Esophagus muscularis mucosa (tissue), 4 donors: ENCODE data around the gene CCDC141. TPM values are rescaled to one million over a fixed set of nuclear protein-coding genes. Genes with fewer than 3 reads are reported as not detected.
A peak's percentile ranks its signal among the peaks of the same experiment; 100 is the strongest.

Experiments
- DNase-seq: peaks from one replicate; pipeline ENCODE4 v3.0.0-alpha.2; 2017; ENCODE audit errors: extremely low spot score
- H3K27ac ChIP-seq, 4 donors: fragments of 200-600 bp; sonication (generic); replicated peaks in 1 of 4; 1 replicate in 3 of 4; 2 replicates in 1 of 4; pipeline ENCODE4 v1.5.1; 2016 to 2019; ENCODE audit warnings: mild to moderate bottlenecking in 1 of 4
- H3K27me3 ChIP-seq, 4 donors: fragments of 200-600 bp; sonication (generic); one replicate each; pipeline versions ENCODE4 v1.5.1 to v1.6.0; 2016 to 2019
- H3K36me3 ChIP-seq, 4 donors: fragments of 200-600 bp; sonication (generic); one replicate each; pipeline ENCODE4 v1.5.1; 2016 to 2019
- H3K4me1 ChIP-seq, 4 donors: fragments of 200-600 bp; sonication (generic); one replicate each; pipeline ENCODE4 v1.5.1; 2016 to 2019
- H3K4me3 ChIP-seq, 4 donors: fragments of 200-600 bp; sonication (generic); 1 replicate in 2 of 4; 2 replicates in 2 of 4; pipeline ENCODE4 v1.5.1; 2016 to 2019; ENCODE audit warnings: mild to moderate bottlenecking in 4 of 4, moderate library complexity in 1 of 4
- H3K9me3 ChIP-seq, 4 donors: fragments of 200-600 bp; sonication (generic); 1 replicate in 3 of 4; 2 replicates in 1 of 4; pipeline ENCODE4 v1.5.1; 2016 to 2019
- CTCF ChIP-seq, 3 experiments: fragments of 200-600 bp in 2 of 3; fragments of 450-650 bp in 1 of 3; sonication (generic) in 2 of 3; IDR thresholded peaks; one replicate each; pipeline ENCODE4 v1.5.1; 2017 to 2019; ENCODE audit warnings: antibody characterized with exemption in 3 of 3, mild to moderate bottlenecking in 2 of 3, moderate library complexity in 1 of 3
- EP300 ChIP-seq: sonication (generic); formaldehyde crosslinking; IDR thresholded peaks from one replicate; pipeline ENCODE4 v1.6.1; 2017; ENCODE audit warnings: antibody characterized with exemption
- POLR2A ChIP-seq: fragments of 450-650 bp; IDR thresholded peaks from one replicate; pipeline ENCODE4 v1.6.1; 2017; ENCODE audit warnings: antibody characterized with exemption, moderate library complexity, mild to moderate bottlenecking, low read depth
- POLR2AphosphoS5 ChIP-seq, 2 donors: sonication (generic); formaldehyde crosslinking; IDR thresholded peaks; one replicate each; pipeline ENCODE4 v1.6.1; 2017; ENCODE audit warnings: antibody characterized with exemption in 2 of 2
- WGBS: methylation state at CpG from one replicate; pipeline ENCODE4 v1.1.5; 2018; 5-methylcytosine and 5-hydroxymethylcytosine counted together
- intact Hi-C: fragments of 100-400 bp; cut with DNase I; formaldehyde crosslinking; loops from one replicate; pipeline ENCODE4 v1.15.1; 2023
- total RNA-seq, 4 donors: library from RNA; depleted of rRNA; stranded (reverse); fragments of >200 nt; gene quantifications; one replicate each; pipeline versions ENCODE4 v1.1.0 to v1.2.1, GENCODE V29; 2016

The CCDC141 gene
- total RNA-seq, 4 donors from 2014 or later: 2.7 to 8.7 (median 4.1) TPM

- intact Hi-C loops: no loop called here
- no peak for DNase-seq
- 30% methylated on average over 3 of the region's 3 CpGs for WGBS
- TF ChIP-seq EP300 (no peak), CTCF (IDR thresholded peaks at IDR 0.05) (peak; percentile 84 to 99 (median 87))
- H3K9me3 ChIP-seq: no peaks in the 10 kb centered on the region
- H3K27me3 ChIP-seq: no peaks in the 10 kb centered on the region
- no peak overlapping the region for H3K27ac ChIP-seq
- H3K4me1 ChIP-seq: peaks cover 0 to 10% (median 3%) of the 10 kb centered on the region in 4 donors
- no peaks in the 10 kb centered on the region for H3K36me3 ChIP-seq
- H3K4me3 ChIP-seq: no peak overlapping the region
Observed at GRCh38 chr2:178891265-178891958, 158.5 kb downstream of the CCDC141 start.

GRCh38 chr2:178886006-178886405 lies 163.9 kb downstream of the CCDC141 start:
- H3K27me3 ChIP-seq: no peaks in the 10 kb centered on the region
- WGBS: 84% methylated on average over 3 of the region's 3 CpGs
- no peak for TF ChIP-seq CTCF (IDR thresholded peaks at IDR 0.05)
- TF ChIP-seq POLR2A: no peak
- no peak for TF ChIP-seq EP300
- no peak for TF ChIP-seq POLR2AphosphoS5 (IDR thresholded peaks at IDR 0.05)
- H3K9me3 ChIP-seq: no peaks in the 10 kb centered on the region
- no peak overlapping the region for H3K27ac ChIP-seq
- DNase-seq: no peak
- H3K36me3 ChIP-seq: no peaks in the 10 kb centered on the region
- no peak overlapping the region for H3K4me3 ChIP-seq
- H3K4me1 ChIP-seq: peaks cover 0 to 9% (median 0%) of the 10 kb centered on the region in 4 donors
- intact Hi-C loops: no loop called here

GRCh38 chr2:178884440-178884839 lies 165.5 kb downstream of the CCDC141 start:
- Histone ChIP-seq H3K27ac (no peak overlapping the region), H3K9me3 (no peaks in the 10 kb centered on the region), H3K4me3 (no peak overlapping the region), H3K36me3 (no peaks in the 10 kb centered on the region), H3K4me1 (peaks cover 0 to 9% (median 0%) of the 10 kb centered on the region in 4 donors), H3K27me3 (no peaks in the 10 kb centered on the region)
- WGBS: 90% methylated on average over 3 of the region's 3 CpGs
- intact Hi-C loops: no loop called here
- TF ChIP-seq EP300 (no peak), POLR2AphosphoS5 (IDR thresholded peaks at IDR 0.05) (no peak), CTCF (IDR thresholded peaks at IDR 0.05) (no peak), POLR2A (no peak)
- no peak for DNase-seq

GRCh38 chr2:178882666-178883440 lies 167.1 kb downstream of the CCDC141 start:
- Histone ChIP-seq H3K36me3 (no peaks in the 10 kb centered on the region), H3K4me3 (no peak overlapping the region), H3K27me3 (no peaks in the 10 kb centered on the region), H3K9me3 (no peaks in the 10 kb centered on the region), H3K4me1 (peaks cover 0 to 10% (median 0%) of the 10 kb centered on the region in 4 donors), H3K27ac (no peak overlapping the region)
- no peak for DNase-seq
- no peak for TF ChIP-seq POLR2A
- intact Hi-C loops: no loop called here
- WGBS: 62% methylated on average over 6 of the region's 6 CpGs

- Histone ChIP-seq H3K4me3 (no peak overlapping the region), H3K27me3 (no peaks in the 10 kb centered on the region), H3K27ac (no peak overlapping the region), H3K9me3 (no peaks in the 10 kb centered on the region), H3K4me1 (peaks cover 0 to 12% (median 0%) of the 10 kb centered on the region in 4 donors), H3K36me3 (no peaks in the 10 kb centered on the region)
- DNase-seq: no peak
- intact Hi-C loops: no loop called here
- 85% methylated on average over 1 of the region's 1 CpG for WGBS
- TF ChIP-seq EP300 (no peak), POLR2AphosphoS5 (IDR thresholded peaks at IDR 0.05) (no peak), CTCF (IDR thresholded peaks at IDR 0.05) (no peak), POLR2A (no peak)
Observed at GRCh38 chr2:178881075-178881474, 168.9 kb downstream of the CCDC141 start.
